ENCODE measurements around the gene CDC5L.
A peak's percentile ranks its signal among the peaks of the same experiment; 100 is the strongest.

Gene CDC5L

DNA sequence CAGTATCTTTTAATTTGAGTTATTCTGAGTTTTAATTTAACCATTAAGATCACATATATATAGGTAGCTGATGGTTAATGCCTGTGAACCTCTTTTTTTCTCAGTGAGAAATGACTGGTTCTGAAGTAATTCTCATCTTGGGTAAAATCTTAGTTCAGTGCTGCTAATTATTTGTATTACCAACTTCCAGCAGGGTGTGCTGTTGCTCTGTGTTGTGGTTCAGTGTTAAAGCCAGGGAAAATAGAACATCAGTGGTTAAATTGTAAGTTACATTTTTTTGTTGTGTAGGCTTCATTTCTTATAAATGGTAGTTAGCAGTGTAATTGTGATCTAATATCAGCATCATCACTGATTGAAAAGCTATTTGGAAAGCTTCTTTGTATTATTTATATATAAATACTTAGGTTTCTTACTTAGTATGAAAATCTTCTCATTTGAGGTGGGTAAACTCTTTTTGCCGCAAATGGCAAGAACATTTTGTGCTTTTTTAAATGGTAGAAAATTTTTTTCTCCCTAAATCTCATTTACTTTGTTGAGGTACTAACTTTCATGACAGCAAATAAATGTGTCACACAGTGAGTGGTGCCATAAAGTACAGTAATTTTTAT lies 43.7 kb downstream of the CDC5L start:
- H2AFZ ChIP-seq (ENCODE audit: low read length): no peak overlapping the region
- H3K4me1 ChIP-seq (ENCODE audit: insufficient read depth, low read length, severe bottlenecking): peaks cover 4% of the 10 kb centered on the region
- no peak overlapping the region for H3K4me2 ChIP-seq (ENCODE audit: low read length)
- H3K27ac ChIP-seq (ENCODE audit: low read depth, low read length, poor library complexity, severe bottlenecking): no peak overlapping the region
- H3K27me3 ChIP-seq (ENCODE audit: insufficient read depth, low read length): no peaks in the 10 kb centered on the region
- no peaks in the 10 kb centered on the region for H3F3A ChIP-seq (ENCODE audit: insufficient read depth, low read length)
- H4K20me1 ChIP-seq (ENCODE audit: insufficient read depth, low read length): 0 out of 2 replicates have a peak, but pooled peaks cover 3% of the 10 kb centered on the region
- H3K36me3 ChIP-seq (ENCODE audit: insufficient read depth, low read length): peaks cover 87% of the 10 kb centered on the region
- no peaks in the 10 kb centered on the region for H3K9me2 ChIP-seq (ENCODE audit: low read depth, low read length)
- H3K4me3 ChIP-seq (ENCODE audit: low read depth, low read length, poor library complexity, severe bottlenecking): no peak overlapping the region
- no peaks in the 10 kb centered on the region for H3K9me3 ChIP-seq (ENCODE audit: low read length)
- no peaks in the 10 kb centered on the region; the same call in 1 of the 2 replicates for H3K79me2 ChIP-seq (ENCODE audit: insufficient read depth, low read length)
- H3K9ac ChIP-seq (ENCODE audit: low read length): no peak overlapping the region
- TF ChIP-seq, protein P1, sequence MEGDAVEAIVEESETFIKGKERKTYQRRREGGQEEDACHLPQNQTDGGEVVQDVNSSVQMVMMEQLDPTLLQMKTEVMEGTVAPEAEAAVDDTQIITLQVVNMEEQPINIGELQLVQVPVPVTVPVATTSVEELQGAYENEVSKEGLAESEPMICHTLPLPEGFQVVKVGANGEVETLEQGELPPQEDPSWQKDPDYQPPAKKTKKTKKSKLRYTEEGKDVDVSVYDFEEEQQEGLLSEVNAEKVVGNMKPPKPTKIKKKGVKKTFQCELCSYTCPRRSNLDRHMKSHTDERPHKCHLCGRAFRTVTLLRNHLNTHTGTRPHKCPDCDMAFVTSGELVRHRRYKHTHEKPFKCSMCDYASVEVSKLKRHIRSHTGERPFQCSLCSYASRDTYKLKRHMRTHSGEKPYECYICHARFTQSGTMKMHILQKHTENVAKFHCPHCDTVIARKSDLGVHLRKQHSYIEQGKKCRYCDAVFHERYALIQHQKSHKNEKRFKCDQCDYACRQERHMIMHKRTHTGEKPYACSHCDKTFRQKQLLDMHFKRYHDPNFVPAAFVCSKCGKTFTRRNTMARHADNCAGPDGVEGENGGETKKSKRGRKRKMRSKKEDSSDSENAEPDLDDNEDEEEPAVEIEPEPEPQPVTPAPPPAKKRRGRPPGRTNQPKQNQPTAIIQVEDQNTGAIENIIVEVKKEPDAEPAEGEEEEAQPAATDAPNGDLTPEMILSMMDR (IDR thresholded peaks at IDR 0.05; ENCODE audit: low read length): peak; percentile 71
- TF ChIP-seq EZH2 (IDR thresholded peaks at IDR 0.05; ENCODE audit: borderline replicate concordance, low read length): no peak

- Histone ChIP-seq H3K27ac (ENCODE audit: low read depth, low read length, poor library complexity, severe bottlenecking) (no peak overlapping the region), H3K27me3 (ENCODE audit: insufficient read depth, low read length) (no peaks in the 10 kb centered on the region), H3K9ac (ENCODE audit: low read length) (no peak overlapping the region), H4K20me1 (ENCODE audit: insufficient read depth, low read length) (0 out of 2 replicates have a peak, but pooled peaks cover 3% of the 10 kb centered on the region), H3F3A (ENCODE audit: insufficient read depth, low read length) (no peaks in the 10 kb centered on the region), H3K4me1 (ENCODE audit: insufficient read depth, low read length, severe bottlenecking) (peaks cover 4% of the 10 kb centered on the region), H3K36me3 (ENCODE audit: insufficient read depth, low read length) (peaks cover 87% of the 10 kb centered on the region), H3K9me2 (ENCODE audit: low read depth, low read length) (no peaks in the 10 kb centered on the region), H3K4me3 (ENCODE audit: low read depth, low read length, poor library complexity, severe bottlenecking) (no peak overlapping the region), H2AFZ (ENCODE audit: low read length) (no peak overlapping the region), H3K79me2 (ENCODE audit: insufficient read depth, low read length) (peaks cover 6% of the 10 kb centered on the region; the same call in 1 of the 2 replicates), H3K4me2 (ENCODE audit: low read length) (no peak overlapping the region), H3K9me3 (ENCODE audit: low read length) (no peaks in the 10 kb centered on the region)
- TF ChIP-seq EZH2 (IDR thresholded peaks at IDR 0.05; ENCODE audit: borderline replicate concordance, low read length): no peak
- TF ChIP-seq, protein P1 (IDR thresholded peaks at IDR 0.05; ENCODE audit: low read length): no peak
Measured at GRCh38 chr6:44432227-44432626, 44.7 kb downstream of the CDC5L start.

DNA sequence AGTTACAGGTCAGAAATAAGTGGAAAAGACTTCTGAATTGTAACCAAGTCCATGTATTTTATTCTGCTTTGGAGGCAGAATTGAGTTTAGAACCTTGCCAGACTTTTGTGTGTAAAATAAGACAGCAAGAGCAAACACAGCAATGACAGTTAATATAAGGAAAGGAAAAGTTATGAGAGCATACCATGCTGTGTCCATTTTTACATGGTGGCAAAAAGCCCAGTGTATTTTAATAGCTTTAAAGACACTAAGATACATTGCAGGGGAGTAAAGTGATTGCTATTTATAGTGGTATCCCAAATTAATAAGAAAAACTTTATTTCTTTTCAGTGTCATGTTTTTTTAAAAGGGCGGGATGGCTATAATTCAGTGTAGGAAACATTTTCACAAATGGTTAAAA lies 45.2 kb downstream of the CDC5L start:
- TF ChIP-seq, protein P1 (IDR thresholded peaks at IDR 0.05; ENCODE audit: low read length): no peak
- no peak for TF ChIP-seq EZH2 (IDR thresholded peaks at IDR 0.05; ENCODE audit: borderline replicate concordance, low read length)
- peaks cover 82% of the 10 kb centered on the region for H3K36me3 ChIP-seq (ENCODE audit: insufficient read depth, low read length)
- 0 out of 2 replicates have a peak, but pooled peaks cover 3% of the 10 kb centered on the region for H4K20me1 ChIP-seq (ENCODE audit: insufficient read depth, low read length)
- H3K9me3 ChIP-seq (ENCODE audit: low read length): no peaks in the 10 kb centered on the region
- H2AFZ ChIP-seq (ENCODE audit: low read length): no peak overlapping the region
- peaks cover 6% of the 10 kb centered on the region; the same call in 1 of the 2 replicates for H3K79me2 ChIP-seq (ENCODE audit: insufficient read depth, low read length)
- H3K27ac ChIP-seq (ENCODE audit: low read depth, low read length, poor library complexity, severe bottlenecking): no peak overlapping the region
- H3K9me2 ChIP-seq (ENCODE audit: low read depth, low read length): no peaks in the 10 kb centered on the region
- no peak overlapping the region for H3K9ac ChIP-seq (ENCODE audit: low read length)
- H3K4me3 ChIP-seq (ENCODE audit: low read depth, low read length, poor library complexity, severe bottlenecking): no peak overlapping the region
- no peak overlapping the region for H3K4me2 ChIP-seq (ENCODE audit: low read length)
- H3K4me1 ChIP-seq (ENCODE audit: insufficient read depth, low read length, severe bottlenecking): peaks cover 4% of the 10 kb centered on the region
- no peaks in the 10 kb centered on the region for H3F3A ChIP-seq (ENCODE audit: insufficient read depth, low read length)
- no peaks in the 10 kb centered on the region for H3K27me3 ChIP-seq (ENCODE audit: insufficient read depth, low read length)

Data from OCI-LY1 (cell line).